Panc1 (cell line): ENCODE data around the gene RUFY2.

Source experiments
- CTCF ChIP-seq: fragments of 450-650 bp; IDR thresholded peaks from 2 replicates; pipeline ENCODE4 v1.5.1; 2017; ENCODE audit warnings: mild to moderate bottlenecking
- POLR2AphosphoS5 ChIP-seq: IDR thresholded peaks from 2 replicates; pipeline ENCODE4 v1.6.1; 2012; ENCODE audit warnings: mild to moderate bottlenecking, low read depth, low read length, moderate library complexity

- TF ChIP-seq CTCF: no peak
- no peak for TF ChIP-seq POLR2AphosphoS5
Observed at GRCh38 chr10:68423522-68423921, 16.4 kb upstream of the RUFY2 start.
